Measurements from ENCODE around the gene MYL4.

DNA sequence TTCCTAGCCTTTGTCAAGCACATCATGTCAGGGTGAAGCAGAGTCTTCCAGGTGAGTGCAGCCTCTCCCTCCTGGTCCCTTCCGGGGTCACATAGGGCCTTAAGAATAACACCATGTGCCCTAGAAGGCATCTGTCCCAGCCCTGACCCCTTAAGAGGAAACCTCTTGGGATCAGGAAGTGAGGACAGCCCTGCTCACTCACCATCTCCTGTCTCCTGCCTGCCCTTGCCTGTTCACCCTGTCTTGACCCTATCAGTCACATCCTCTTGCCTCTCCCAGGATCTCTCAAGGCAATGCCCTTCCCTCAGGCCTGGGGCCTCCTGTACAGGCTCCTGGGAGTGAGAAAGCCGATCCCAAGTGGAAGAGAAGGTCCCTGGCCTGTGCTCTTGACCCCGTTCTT, 13.9 kb downstream of the MYL4 start:
- TF ChIP-seq POLR2A (IDR thresholded peaks at IDR 0.05): no peak
- TF ChIP-seq, protein P1, sequence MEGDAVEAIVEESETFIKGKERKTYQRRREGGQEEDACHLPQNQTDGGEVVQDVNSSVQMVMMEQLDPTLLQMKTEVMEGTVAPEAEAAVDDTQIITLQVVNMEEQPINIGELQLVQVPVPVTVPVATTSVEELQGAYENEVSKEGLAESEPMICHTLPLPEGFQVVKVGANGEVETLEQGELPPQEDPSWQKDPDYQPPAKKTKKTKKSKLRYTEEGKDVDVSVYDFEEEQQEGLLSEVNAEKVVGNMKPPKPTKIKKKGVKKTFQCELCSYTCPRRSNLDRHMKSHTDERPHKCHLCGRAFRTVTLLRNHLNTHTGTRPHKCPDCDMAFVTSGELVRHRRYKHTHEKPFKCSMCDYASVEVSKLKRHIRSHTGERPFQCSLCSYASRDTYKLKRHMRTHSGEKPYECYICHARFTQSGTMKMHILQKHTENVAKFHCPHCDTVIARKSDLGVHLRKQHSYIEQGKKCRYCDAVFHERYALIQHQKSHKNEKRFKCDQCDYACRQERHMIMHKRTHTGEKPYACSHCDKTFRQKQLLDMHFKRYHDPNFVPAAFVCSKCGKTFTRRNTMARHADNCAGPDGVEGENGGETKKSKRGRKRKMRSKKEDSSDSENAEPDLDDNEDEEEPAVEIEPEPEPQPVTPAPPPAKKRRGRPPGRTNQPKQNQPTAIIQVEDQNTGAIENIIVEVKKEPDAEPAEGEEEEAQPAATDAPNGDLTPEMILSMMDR (IDR thresholded peaks at IDR 0.05): no peak

All from uterus (tissue), 2 donors.